HG03196 (cell line): ENCODE results near the gene KCTD20.
"Not testable (repeated sequence)": the region's sequence is repeated elsewhere in the genome, so short reads cannot be mapped to it uniquely, and the experiment has no call there.

Experiments used
- ATAC-seq: cut with Tn5 transposase; IDR thresholded peaks from one replicate; pipeline ENCODE4 v1.9.1; 2021; ENCODE audit not compliant: unreplicated experiment

KCTD20 gene

DNA sequence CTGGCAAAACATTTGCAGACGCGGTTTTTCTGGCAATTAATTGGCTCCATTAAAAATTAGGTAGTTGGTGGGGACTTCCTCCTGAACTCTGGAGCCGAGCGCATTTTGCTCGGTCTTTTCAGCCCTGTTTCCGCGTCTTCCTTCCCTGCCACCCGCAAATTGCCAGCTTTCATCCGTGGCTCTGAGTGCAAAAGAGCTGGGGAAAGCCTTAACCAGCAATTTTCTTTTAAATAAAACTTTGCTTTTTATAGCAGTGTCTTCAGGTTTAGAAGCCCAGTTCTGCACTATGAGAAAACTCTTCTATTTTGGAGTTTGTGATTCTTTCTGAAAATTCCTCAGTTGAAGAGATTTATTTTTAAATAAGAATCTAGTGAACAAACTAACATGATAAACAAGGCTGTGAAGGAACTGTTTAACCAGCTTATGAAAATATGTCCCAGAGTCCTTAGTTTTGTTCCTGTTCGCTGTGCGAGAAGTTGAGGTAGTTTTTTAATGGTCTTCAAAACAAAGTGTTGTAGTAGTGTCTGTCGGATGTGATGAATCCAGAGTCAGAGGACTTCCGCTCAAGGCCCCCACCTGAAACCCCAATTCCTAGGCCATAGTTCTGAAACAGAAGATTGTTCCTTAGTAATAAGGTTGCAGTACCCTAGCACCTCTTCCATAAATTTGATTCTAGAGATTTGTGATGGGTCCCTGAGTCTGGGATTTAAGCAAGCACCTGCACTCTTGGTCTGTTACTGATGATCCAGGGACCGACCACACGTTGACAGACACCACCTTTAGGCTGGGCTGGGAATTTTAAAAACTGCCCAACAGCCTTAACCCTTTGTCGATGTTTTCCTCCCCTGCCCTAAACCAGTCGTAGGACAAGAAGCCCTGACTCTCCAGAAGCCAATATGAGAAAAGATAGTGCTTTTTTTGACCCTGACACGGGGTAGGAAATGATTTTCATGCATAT lies 950 bp downstream of the KCTD20 start:
- ATAC-seq: no peak

DNA sequence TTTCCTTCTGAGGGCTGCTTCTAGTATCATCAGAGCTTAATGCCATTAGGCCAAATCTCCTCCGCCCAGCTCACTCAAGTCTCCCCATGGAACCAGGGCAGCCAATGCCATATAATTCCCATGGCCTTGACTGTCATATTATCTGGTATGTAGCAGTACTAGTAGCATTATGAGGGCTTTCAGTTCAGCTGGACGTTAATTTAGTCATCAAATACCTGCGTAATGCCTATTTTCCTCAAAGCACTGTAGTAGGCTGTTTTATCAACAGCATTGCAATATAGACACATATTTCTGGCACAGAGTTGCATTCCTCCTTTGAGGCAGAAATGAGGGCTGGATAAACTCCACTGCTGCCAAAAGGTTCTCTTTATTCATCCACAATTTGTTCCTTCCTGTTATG lies 1.7 kb downstream of the KCTD20 start:
- ATAC-seq: no peak

DNA sequence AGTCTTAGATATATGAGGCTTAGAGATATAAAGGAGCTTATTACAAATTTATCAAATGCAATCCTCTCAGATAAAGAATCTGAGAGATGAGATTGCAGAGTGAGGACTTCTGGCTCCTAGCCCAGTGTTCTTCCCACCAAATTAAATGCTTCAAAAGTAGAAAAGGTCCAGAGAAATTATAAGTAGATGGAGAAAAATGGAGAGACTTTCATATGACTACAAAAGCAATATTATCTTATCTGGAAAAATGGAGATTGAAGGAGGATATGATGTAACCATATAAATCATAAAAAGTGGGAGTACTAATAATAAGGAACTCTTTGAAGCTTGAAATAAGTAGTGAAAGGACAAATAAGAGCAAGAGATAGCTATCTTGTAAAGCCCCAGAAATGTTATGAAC lies 2.8 kb downstream of the KCTD20 start:
- ATAC-seq: no peak

DNA sequence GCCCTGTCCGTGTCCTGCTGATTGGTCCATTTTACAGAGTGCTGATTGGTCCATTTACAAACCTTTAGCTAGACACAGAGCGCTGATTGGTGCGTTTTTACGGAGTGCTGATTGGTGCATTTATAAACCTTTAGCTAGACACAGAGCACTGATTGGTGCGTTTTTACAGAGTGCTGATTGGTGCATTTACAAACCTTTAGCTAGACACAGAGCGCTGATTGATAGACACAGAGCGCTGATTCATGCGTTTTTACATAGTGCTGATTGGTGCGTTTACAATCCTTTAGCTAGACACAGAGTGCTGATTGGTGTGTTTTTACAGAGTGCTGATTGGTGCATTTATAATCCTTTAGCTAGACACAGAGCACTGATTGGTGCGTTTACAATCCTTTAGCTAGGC lies 6.4 kb downstream of the KCTD20 start:
- not testable (repeated sequence) for ATAC-seq

- ATAC-seq: not testable (repeated sequence)
Measured at GRCh38 chr6:36452897-36453296, 10.1 kb downstream of the KCTD20 start.

- no peak for ATAC-seq
Measured at GRCh38 chr6:36455486-36456027, 12.8 kb downstream of the KCTD20 start.

GRCh38 chr6:36459501-36459900 lies 16.7 kb downstream of the KCTD20 start:
- ATAC-seq: no peak

DNA sequence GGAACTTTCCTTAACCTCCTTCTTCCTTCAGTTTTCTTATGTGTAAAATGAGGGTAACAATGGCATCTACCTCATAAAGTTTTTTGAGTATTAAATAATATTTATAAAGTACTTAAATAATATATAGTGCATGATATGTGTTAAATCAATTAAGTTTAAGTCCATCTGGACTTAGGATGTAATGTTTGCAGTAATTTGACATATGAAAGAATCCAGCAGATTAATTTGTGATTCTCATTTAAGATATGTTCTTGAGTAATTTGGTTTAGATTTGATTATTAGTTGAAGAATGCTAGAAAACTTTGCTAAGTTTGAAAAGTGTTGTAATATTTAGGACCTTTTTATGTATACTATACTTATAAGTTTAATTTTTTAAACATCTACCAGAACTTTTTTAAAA lies 18.1 kb downstream of the KCTD20 start:
- ATAC-seq: no peak

GRCh38 chr6:36461646-36462045 lies 18.8 kb downstream of the KCTD20 start:
- ATAC-seq: no peak

- ATAC-seq: no peak
Measured at GRCh38 chr6:36463676-36464075, 20.9 kb downstream of the KCTD20 start.

DNA sequence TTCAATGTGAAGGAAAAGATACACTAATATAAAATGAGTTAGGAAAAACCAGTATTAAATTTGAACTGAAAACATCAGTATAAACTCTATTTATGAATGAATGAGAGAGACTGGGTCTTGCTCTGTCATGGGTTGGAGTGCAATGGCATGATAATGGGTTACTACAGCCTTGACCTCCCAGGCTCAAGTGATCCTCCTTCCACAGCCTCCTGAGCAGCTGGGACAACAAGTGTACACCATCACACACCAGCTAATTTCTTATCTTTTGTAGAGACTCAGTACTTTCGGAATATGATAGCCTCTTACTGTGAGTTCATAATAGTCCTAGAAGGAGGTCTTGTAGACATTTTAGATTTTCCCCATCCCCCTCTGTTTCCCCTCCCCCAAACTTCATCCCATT lies 21.4 kb downstream of the KCTD20 start:
- ATAC-seq: no peak

- no peak for ATAC-seq
Measured at GRCh38 chr6:36467625-36468024, 24.8 kb downstream of the KCTD20 start.

DNA sequence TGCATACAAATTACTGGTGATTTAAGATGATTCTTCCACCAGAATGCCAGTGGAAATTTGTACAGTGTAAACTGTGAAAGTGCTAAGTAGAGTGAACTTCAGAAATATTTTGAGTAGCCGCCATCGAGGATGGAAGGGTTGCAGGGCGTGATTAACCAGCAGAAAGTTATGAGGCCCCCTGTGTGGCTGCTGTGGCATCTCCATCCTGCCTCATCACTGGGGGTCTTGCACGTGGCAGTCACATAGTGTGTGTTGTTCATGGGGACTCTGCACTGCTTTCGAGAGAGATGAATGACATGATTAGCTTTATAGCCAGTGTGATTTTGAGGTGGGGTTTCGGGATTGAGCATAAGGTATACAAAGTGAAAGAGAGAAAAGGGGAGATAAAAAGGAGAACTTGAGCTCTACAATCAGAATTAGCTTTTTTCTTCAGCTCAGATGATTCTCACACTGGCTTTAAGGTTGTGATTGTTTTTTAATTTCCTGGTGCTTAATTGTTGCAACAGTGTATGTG lies 26.4 kb downstream of the KCTD20 start:
- no peak for ATAC-seq

DNA sequence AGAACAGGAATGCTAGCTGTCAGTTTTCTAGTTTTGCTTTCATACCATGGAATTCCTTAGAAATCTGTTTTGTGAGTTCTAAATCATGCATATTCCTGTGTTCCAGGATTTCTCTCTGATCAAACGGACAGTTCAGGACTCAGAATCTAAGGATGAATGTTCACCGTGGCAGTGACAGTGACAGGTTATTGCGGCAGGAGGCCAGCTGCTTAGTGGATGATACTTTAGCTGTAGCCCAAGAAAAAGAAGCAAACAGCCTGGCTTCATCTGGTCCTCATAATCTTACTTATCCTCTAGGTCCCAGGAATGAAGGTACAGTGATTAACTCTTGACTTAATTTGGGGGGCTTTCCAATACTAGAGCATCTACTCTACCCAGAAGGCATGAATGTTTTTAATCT lies 27.1 kb downstream of the KCTD20 start:
- no peak for ATAC-seq

GRCh38 chr6:36478051-36478526 lies 35.3 kb downstream of the KCTD20 start:
- ATAC-seq: no peak

DNA sequence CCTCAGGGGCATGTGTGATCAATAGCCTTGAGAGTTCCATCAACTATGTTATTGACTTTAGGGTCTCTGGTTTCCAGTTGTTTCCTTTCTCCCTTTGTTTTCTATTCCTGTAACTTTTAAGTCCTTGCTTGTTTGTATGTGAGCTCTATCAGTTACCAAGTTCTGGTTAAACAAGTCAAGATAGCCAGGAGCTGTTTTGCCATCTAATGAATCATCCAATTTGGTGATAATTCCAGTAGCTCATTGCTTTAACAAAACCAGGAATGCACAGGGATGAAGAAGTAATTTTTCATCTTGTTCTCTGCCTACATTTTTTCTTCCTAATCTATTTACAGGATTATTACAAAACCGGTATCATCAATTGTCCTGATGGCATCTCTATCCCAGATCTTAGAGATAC lies 36.5 kb downstream of the KCTD20 start:
- no peak for ATAC-seq

- not testable (repeated sequence) for ATAC-seq
Measured at GRCh38 chr6:36483326-36483725, 40.5 kb downstream of the KCTD20 start.

DNA sequence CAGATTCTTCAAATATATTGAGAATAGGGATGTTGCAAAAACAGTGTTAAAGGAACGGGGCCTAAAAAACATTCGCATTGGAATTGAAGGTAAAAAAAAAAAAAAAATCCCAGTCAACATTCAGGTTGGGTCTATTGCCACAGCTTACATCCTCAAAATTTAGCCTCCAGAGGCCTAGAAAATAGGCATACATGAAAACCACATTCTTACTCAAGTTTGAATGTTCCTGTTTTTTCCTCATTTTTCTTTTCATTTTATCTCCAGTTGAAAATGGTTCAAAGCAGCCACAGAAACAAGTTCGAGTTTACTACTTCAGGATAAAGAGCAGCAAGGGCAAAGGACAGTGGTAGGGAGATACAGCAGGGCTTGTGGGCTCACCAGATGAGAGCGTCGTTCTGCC lies 41.9 kb downstream of the KCTD20 start:
- ATAC-seq: no peak

GRCh38 chr6:36487698-36488097 lies 44.9 kb downstream of the KCTD20 start:
- no peak for ATAC-seq

DNA sequence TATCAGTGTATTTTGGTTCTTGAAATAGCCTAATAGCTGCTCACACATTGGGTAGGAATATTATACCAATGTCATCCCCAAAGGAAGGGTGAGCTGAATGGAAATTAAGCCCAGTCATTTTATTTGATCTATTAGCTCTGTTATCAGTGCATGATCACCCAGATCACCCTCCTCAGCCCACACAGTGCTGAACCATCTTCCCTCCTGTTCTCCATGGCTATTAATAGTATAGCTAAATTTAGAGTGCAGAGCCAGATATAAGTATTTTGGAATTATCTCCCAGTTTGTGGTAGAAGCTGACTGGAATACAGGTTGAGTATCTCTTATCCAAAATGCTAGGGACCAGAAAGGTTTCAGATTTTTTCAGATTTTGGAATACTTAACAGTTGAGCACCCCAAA lies 45.4 kb downstream of the KCTD20 start:
- ATAC-seq: no peak

GRCh38 chr6:36489426-36489825 lies 46.6 kb downstream of the KCTD20 start:
- ATAC-seq: no peak

DNA sequence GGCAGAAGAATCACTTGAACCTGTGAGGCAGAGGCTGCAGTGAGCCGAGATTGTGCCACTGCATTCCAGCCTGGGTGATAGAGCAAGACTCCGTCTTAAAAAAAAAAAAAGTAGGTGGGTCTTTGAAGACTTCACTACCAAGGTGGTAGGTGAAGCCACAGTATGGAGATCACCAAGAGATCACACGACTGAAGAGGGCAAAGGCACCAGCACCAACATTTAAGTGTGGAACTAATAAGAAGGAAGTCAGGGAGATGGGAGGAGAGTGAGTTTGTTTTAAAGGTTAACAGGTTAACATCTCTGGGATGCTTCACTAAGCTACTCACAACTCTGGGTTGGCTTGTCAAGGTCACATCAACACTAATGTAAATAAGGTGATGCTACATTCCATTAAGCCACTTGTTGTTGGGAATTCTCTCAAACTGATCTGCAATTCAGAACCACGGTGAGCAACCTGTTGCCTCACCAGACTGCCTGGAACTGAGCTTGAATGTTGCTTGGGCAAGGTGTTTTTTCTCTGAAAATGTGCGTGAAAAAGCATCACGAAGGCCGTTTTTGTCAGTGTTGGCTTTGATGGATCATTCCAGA lies 48.7 kb downstream of the KCTD20 start:
- no peak for ATAC-seq
